H9 (cell line): Measurements from ENCODE around the gene COLEC12. TPM values are rescaled to one million over a fixed set of nuclear protein-coding genes. Genes with fewer than 3 reads are reported as not detected.

Source experiments
- DNase-seq: peaks from one replicate; pipeline ENCODE4 v3.0.0-alpha.2; 2017
- H2AFZ ChIP-seq: one replicate; pipeline ENCODE4 v1.6.1; 2013; ENCODE audit warnings: mild to moderate bottlenecking, low read length, control low read depth, moderate library complexity
- H2AK5ac ChIP-seq: 2 replicates; pipeline ENCODE4 v1.6.1; 2013; ENCODE audit warnings: low read length, control low read depth, mixed read lengths; ENCODE audit not compliant: insufficient read length
- H2BK120ac ChIP-seq: one replicate; pipeline ENCODE4 v1.6.1; 2013; ENCODE audit warnings: low read depth, mild to moderate bottlenecking, low read length, control low read depth, inconsistent platforms; ENCODE audit not compliant: poor library complexity, severe bottlenecking
- H2BK12ac ChIP-seq: 2 replicates; pipeline ENCODE4 v1.6.1; 2013; ENCODE audit warnings: low read length, control low read depth, mixed read lengths, low read depth; ENCODE audit not compliant: insufficient read length
- H2BK15ac ChIP-seq: 2 replicates; pipeline ENCODE4 v1.6.1; 2013; ENCODE audit warnings: low read depth, low read length, control low read depth
- H2BK20ac ChIP-seq: one replicate; pipeline ENCODE4 v1.6.1; 2013; ENCODE audit warnings: low read depth, mild to moderate bottlenecking, low read length, control low read depth, inconsistent platforms; ENCODE audit not compliant: poor library complexity, severe bottlenecking
- H2BK5ac ChIP-seq: 2 replicates; pipeline ENCODE4 v1.6.1; 2013; ENCODE audit warnings: low read length, control low read depth, mixed read lengths; ENCODE audit not compliant: insufficient read length
- H3K14ac ChIP-seq: 2 replicates; pipeline ENCODE4 v1.6.1; 2013; ENCODE audit warnings: low read length, control low read depth; ENCODE audit not compliant: insufficient read depth
- H3K18ac ChIP-seq: 2 replicates; pipeline ENCODE4 v1.6.1; 2013; ENCODE audit warnings: low read depth, mild to moderate bottlenecking, mixed read lengths, low read length, control low read depth; ENCODE audit not compliant: insufficient read length
- H3K23ac ChIP-seq: 2 replicates; pipeline ENCODE4 v1.6.1; 2013; ENCODE audit warnings: low read length, control low read depth, mixed read lengths, low read depth; ENCODE audit not compliant: insufficient read length
- H3K23me2 ChIP-seq: 2 replicates; pipeline ENCODE4 v1.6.1; 2013; ENCODE audit warnings: low read depth, mild to moderate bottlenecking, mixed read lengths, low read length, control low read depth; ENCODE audit not compliant: insufficient read length, poor library complexity, severe bottlenecking
- H3K27ac ChIP-seq: 2 replicates; pipeline ENCODE4 v1.5.1; 2013; ENCODE audit warnings: low read length, control low read depth, mixed read lengths, low read depth; ENCODE audit not compliant: insufficient read length
- H3K27me3 ChIP-seq: 2 replicates; pipeline ENCODE4 v1.6.1; 2013; ENCODE audit warnings: low read length, control low read depth, inconsistent platforms; ENCODE audit not compliant: insufficient read depth
- H3K4ac ChIP-seq: 2 replicates; pipeline ENCODE4 v1.6.1; 2013; ENCODE audit warnings: low read depth, mild to moderate bottlenecking, control low read depth, inconsistent platforms, low read length, moderate library complexity
- H3K4me1 ChIP-seq: 2 replicates; pipeline ENCODE4 v1.6.1; 2013; ENCODE audit warnings: low read length, control low read depth, inconsistent platforms; ENCODE audit not compliant: insufficient read depth
- H3K4me2 ChIP-seq: 2 replicates; pipeline ENCODE4 v1.6.1; 2013; ENCODE audit warnings: low read length, control low read depth, mixed read lengths; ENCODE audit not compliant: insufficient read length, insufficient read depth
- H3K56ac ChIP-seq: 2 replicates; pipeline ENCODE4 v1.6.1; 2013; ENCODE audit warnings: low read depth, mild to moderate bottlenecking, mixed read lengths, low read length, control low read depth; ENCODE audit not compliant: insufficient read length
- H3K79me1 ChIP-seq: 2 replicates; pipeline ENCODE4 v1.6.1; 2013; ENCODE audit warnings: low read depth, mild to moderate bottlenecking, moderate library complexity, low read length, control low read depth, inconsistent platforms; ENCODE audit not compliant: insufficient read depth, poor library complexity, severe bottlenecking
- H3K79me2 ChIP-seq: 2 replicates; pipeline ENCODE4 v1.6.1; 2013; ENCODE audit warnings: low read length, control low read depth, inconsistent platforms; ENCODE audit not compliant: insufficient read depth
- H3K9ac ChIP-seq: 2 replicates; pipeline ENCODE4 v1.6.1; 2013; ENCODE audit warnings: low read length, control low read depth, mixed read lengths; ENCODE audit not compliant: insufficient read length; ENCODE audit errors: extremely low read depth
- H3K9me3 ChIP-seq: one replicate; pipeline ENCODE4 v1.6.1; 2013; ENCODE audit warnings: low read depth, low read length, inconsistent platforms; ENCODE audit not compliant: control insufficient read depth
- H3T11ph ChIP-seq: one replicate; pipeline ENCODE4 v1.6.1; 2013; ENCODE audit warnings: mild to moderate bottlenecking, low read length, control low read depth, inconsistent platforms
- H4K20me1 ChIP-seq: one replicate; pipeline ENCODE4 v1.6.1; 2013; ENCODE audit not compliant: control insufficient read depth, insufficient read length, insufficient read depth
- H4K5ac ChIP-seq: 2 replicates; pipeline ENCODE4 v1.6.1; 2013; ENCODE audit warnings: low read depth, mild to moderate bottlenecking, mixed read lengths, low read length, control low read depth; ENCODE audit not compliant: insufficient read length
- H4K8ac ChIP-seq: replicated peaks from 2 replicates; pipeline ENCODE4 v1.6.1; 2013; ENCODE audit warnings: low read length, control low read depth, mixed read lengths, low read depth; ENCODE audit not compliant: insufficient read length
- H4K91ac ChIP-seq: 2 replicates; pipeline ENCODE4 v1.6.1; 2013; ENCODE audit warnings: low read depth, mild to moderate bottlenecking, moderate library complexity, mixed read lengths, low read length, control low read depth; ENCODE audit not compliant: insufficient read length
- H3K27ac Mint-ChIP-seq, 3 experiments: 2 replicates in 2 of 3; 3 replicates in 1 of 3; pipeline ENCODE4 v1.8.0; 2020 to 2021; ENCODE audit warnings: mixed read lengths in 3 of 3, mild to moderate bottlenecking in 1 of 3, moderate library complexity in 1 of 3
- H3K27me3 Mint-ChIP-seq: 2 replicates; pipeline ENCODE4 v1.8.0; 2021; ENCODE audit warnings: low read depth, mild to moderate bottlenecking, moderate library complexity, mixed read lengths
- H3K36me3 Mint-ChIP-seq, 3 experiments: 2 replicates in 2 of 3; 3 replicates in 1 of 3; pipeline ENCODE4 v1.8.0; 2020 to 2021; ENCODE audit warnings: low read depth in 3 of 3, mixed read lengths in 3 of 3; ENCODE audit not compliant: insufficient read depth in 1 of 3
- H3K4me1 Mint-ChIP-seq, 2 experiments: 2 replicates each; pipeline ENCODE4 v1.8.0; 2020; ENCODE audit warnings: mixed read lengths in 2 of 2
- H3K4me3 Mint-ChIP-seq, 2 experiments: 2 replicates in 1 of 2; 3 replicates in 1 of 2; pipeline ENCODE4 v1.8.0; 2020 to 2021; ENCODE audit warnings: mild to moderate bottlenecking in 2 of 2, mixed read lengths in 2 of 2, moderate library complexity in 1 of 2
- H3K9me3 Mint-ChIP-seq, 2 experiments: 2 replicates in 1 of 2; 3 replicates in 1 of 2; pipeline ENCODE4 v1.8.0; 2020; ENCODE audit warnings: mild to moderate bottlenecking in 2 of 2, mixed read lengths in 2 of 2, moderate library complexity in 1 of 2
- WGBS: extraction: QIAGEN DNeasy Blood & Tissue Kit; methylation state at CpG from one replicate; pipeline ENCODE4 v1.1.7; 2013; ENCODE audit warnings: missing lambda C conversion rate, low lambda C conversion rate, mixed read lengths; ENCODE audit not compliant: insufficient read length; ENCODE audit errors: extremely low coverage; 5-methylcytosine and 5-hydroxymethylcytosine counted together
- total RNA-seq: library from RNA; stranded (reverse); gene quantifications from 2 replicates; pipeline ENCODE4 v1.2.1, GENCODE V29; 2021
- TF ChIP-seq, protein P1 (sequence below): fragments of 200-600 bp; sonication (generic); conservative IDR thresholded peaks from 3 replicates; pipeline ENCODE4 v1.8.0; 2021; ENCODE audit warnings: antibody characterized with exemption, mild to moderate bottlenecking

Gene COLEC12
- total RNA-seq, 1 experiment from 2014 or later, result 0.70 TPM

DNA sequence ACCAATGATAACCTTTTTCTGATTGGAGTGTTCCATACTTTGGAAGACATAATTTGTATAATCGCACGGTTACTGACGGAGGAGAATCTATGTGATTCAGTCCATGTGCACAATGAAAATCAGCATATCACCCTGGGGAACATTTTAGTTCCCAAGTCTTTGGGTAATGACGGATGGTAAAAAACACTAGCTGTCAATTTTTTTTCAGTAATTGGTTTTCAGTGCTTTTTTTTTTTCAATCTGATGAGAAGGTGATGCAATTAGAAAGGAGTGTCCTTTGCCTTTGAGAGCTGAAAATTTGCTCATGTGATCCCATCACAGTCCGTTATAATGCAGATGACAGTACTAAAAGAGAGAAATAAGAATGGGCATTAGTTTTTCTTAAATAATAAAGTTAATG lies 180.8 kb downstream of the COLEC12 start:
- no peak overlapping the region for H2BK15ac ChIP-seq
- no peak overlapping the region for H2BK120ac ChIP-seq
- no CpG with 5 or more reads among the region's 5 CpGs for WGBS
- H4K20me1 ChIP-seq, result no peaks in the 10 kb centered on the region
- no peaks in the 10 kb centered on the region for H3K79me1 ChIP-seq
- H3K18ac ChIP-seq, result no peak overlapping the region
- no peak overlapping the region for H4K8ac ChIP-seq
- no peak overlapping the region for H2BK20ac ChIP-seq
- no peak overlapping the region for H2BK5ac ChIP-seq
- Mint-ChIP-seq H3K4me1 (peaks cover 0 to 6% of the 10 kb centered on the region in 2 experiments; a peak in 1 of 4 replicates), H3K9me3 (no peaks in the 10 kb centered on the region), H3K36me3 (no peaks in the 10 kb centered on the region), H3K27me3 (no peaks in the 10 kb centered on the region; the same call in 1 of the 2 replicates), H3K27ac (no peak overlapping the region), H3K4me3 (no peak overlapping the region)
- no peaks in the 10 kb centered on the region for H3K4me1 ChIP-seq
- no peak overlapping the region for H2BK12ac ChIP-seq
- H3K56ac ChIP-seq, result no peak overlapping the region
- DNase-seq, result no peak
- no peak overlapping the region for H3K4ac ChIP-seq
- no peaks in the 10 kb centered on the region for H3K23me2 ChIP-seq
- no peak overlapping the region for H2AFZ ChIP-seq
- H2AK5ac ChIP-seq, result no peak overlapping the region
- H3K9ac ChIP-seq, result no peak overlapping the region
- no peak overlapping the region for H4K5ac ChIP-seq
- no peak overlapping the region for H4K91ac ChIP-seq
- H3K14ac ChIP-seq, result no peak overlapping the region
- H3K9me3 ChIP-seq, result no peaks in the 10 kb centered on the region
- no peaks in the 10 kb centered on the region for H3K27me3 ChIP-seq
- H3K27ac ChIP-seq, result no peak overlapping the region
- H3K4me2 ChIP-seq, result no peak overlapping the region
- no peak overlapping the region for H3K23ac ChIP-seq
- TF ChIP-seq, protein P1, sequence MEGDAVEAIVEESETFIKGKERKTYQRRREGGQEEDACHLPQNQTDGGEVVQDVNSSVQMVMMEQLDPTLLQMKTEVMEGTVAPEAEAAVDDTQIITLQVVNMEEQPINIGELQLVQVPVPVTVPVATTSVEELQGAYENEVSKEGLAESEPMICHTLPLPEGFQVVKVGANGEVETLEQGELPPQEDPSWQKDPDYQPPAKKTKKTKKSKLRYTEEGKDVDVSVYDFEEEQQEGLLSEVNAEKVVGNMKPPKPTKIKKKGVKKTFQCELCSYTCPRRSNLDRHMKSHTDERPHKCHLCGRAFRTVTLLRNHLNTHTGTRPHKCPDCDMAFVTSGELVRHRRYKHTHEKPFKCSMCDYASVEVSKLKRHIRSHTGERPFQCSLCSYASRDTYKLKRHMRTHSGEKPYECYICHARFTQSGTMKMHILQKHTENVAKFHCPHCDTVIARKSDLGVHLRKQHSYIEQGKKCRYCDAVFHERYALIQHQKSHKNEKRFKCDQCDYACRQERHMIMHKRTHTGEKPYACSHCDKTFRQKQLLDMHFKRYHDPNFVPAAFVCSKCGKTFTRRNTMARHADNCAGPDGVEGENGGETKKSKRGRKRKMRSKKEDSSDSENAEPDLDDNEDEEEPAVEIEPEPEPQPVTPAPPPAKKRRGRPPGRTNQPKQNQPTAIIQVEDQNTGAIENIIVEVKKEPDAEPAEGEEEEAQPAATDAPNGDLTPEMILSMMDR, result no peak
- H3T11ph ChIP-seq, result no peak overlapping the region
- H3K79me2 ChIP-seq, result no peaks in the 10 kb centered on the region
